DOHH2 (cell line): Measurements from ENCODE around the gene IFNL4.

ENCODE experiments used
- CTCF ChIP-seq: fragments of 200-600 bp; sonication (generic); IDR thresholded peaks from one replicate; pipeline ENCODE4 v1.5.1; 2014; ENCODE audit warnings: antibody characterized with exemption, mild to moderate bottlenecking, low read depth, low read length; ENCODE audit not compliant: poor library complexity, severe bottlenecking
- EZH2phosphoT487 ChIP-seq: fragments of 200-600 bp; sonication (generic); IDR thresholded peaks from 2 replicates; pipeline ENCODE4 v1.6.1; 2017; ENCODE audit warnings: borderline replicate concordance, mild to moderate bottlenecking, antibody characterized with exemption, low read length, moderate library complexity, mixed read lengths

GRCh38 chr19:39240421-39240820 lies 8.2 kb downstream of the IFNL4 start:
- TF ChIP-seq CTCF (no peak), EZH2phosphoT487 (no peak)
